Measurements from ENCODE around the gene ATP5PO. TPM values are rescaled to one million over a fixed set of nuclear protein-coding genes. Genes with fewer than 3 reads are reported as not detected.
A peak's percentile ranks its signal among the peaks of the same experiment; 100 is the strongest.

The ATP5PO gene
- total RNA-seq, 1 experiment from 2014 or later, result 386 TPM

GRCh38 chr21:33895356-33895755 lies 20.2 kb downstream of the ATP5PO start:
- no peaks in the 10 kb centered on the region for H3F3A ChIP-seq (ENCODE audit: low read length, unreplicated experiment)
- no peak overlapping the region for H3K27ac ChIP-seq (ENCODE audit: low read length)
- TF ChIP-seq EZH2phosphoT487 (IDR thresholded peaks at IDR 0.05; ENCODE audit: borderline replicate concordance, low read length) (no peak), CTCF (conservative IDR thresholded peaks at IDR 0.05; ENCODE audit: low read depth, low read length) (no peak), EZH2 (IDR thresholded peaks at IDR 0.05; ENCODE audit: low read length, unreplicated experiment) (no peak)
- H3K36me3 ChIP-seq (ENCODE audit: low read depth, low read length), result no peaks in the 10 kb centered on the region
- H3K9me3 ChIP-seq (ENCODE audit: low read length), result no peaks in the 10 kb centered on the region
- ChIA-PET CTCF (interaction anchor here (0.6 to 1.1 kb wide), 11 partner anchors 30 to 635 kb away, joined by 3 to 5 read pairs (median 4); no protein-coding TSS in a partner anchor), POLR2A (ENCODE audit: unreplicated experiment) (interaction anchor here (0.6 kb wide), 1 partner anchor 438 kb away, joined by 15 read pairs; no protein-coding TSS in a partner anchor)
- DNase-seq (no peak), ATAC-seq (no peak)
- peak overlapping the region; percentile 83 for H2AFZ ChIP-seq (ENCODE audit: low read length)
- intact Hi-C loops (cut with micrococcal nuclease), result loop anchor here (2.0 kb wide), 1 partner anchor 135 kb away; no protein-coding TSS in a partner anchor
- H3K79me2 ChIP-seq (ENCODE audit: low read length), result no peaks in the 10 kb centered on the region
- H3K9me2 ChIP-seq (replicated peaks; ENCODE audit: low read length), result no peaks in the 10 kb centered on the region
- BruUV-seq (replicated peaks), result no TSS peak
- H3K4me2 ChIP-seq (ENCODE audit: low read length), result peak overlapping the region; percentile 77
- H3K9ac ChIP-seq (ENCODE audit: low read length), result no peak overlapping the region
- H3K4me3 ChIP-seq (ENCODE audit: low read length), result peak overlapping the region; percentile 49; the same call in 1 of the 2 replicates
- peaks cover 13% of the 10 kb centered on the region for H3K4me1 ChIP-seq (ENCODE audit: insufficient read depth, low read length)
- H3K27me3 ChIP-seq (ENCODE audit: low read length), result no peaks in the 10 kb centered on the region
- H4K20me1 ChIP-seq (ENCODE audit: low read length), result no peaks in the 10 kb centered on the region

GRCh38 chr21:33894736-33895288 lies 20.8 kb downstream of the ATP5PO start:
- Histone ChIP-seq H3K9me3 (ENCODE audit: low read length) (no peaks in the 10 kb centered on the region), H3K79me2 (ENCODE audit: low read length) (no peaks in the 10 kb centered on the region), H3K9me2 (replicated peaks; ENCODE audit: low read length) (no peaks in the 10 kb centered on the region), H3K4me2 (ENCODE audit: low read length) (peak overlapping the region; percentile 77), H3K4me1 (ENCODE audit: insufficient read depth, low read length) (peaks cover 13% of the 10 kb centered on the region), H4K20me1 (ENCODE audit: low read length) (no peaks in the 10 kb centered on the region), H3K27me3 (ENCODE audit: low read length) (no peaks in the 10 kb centered on the region), H3K27ac (ENCODE audit: low read length) (no peak overlapping the region), H3K4me3 (ENCODE audit: low read length) (peak overlapping the region; percentile 52), H3F3A (ENCODE audit: low read length, unreplicated experiment) (no peaks in the 10 kb centered on the region), H2AFZ (ENCODE audit: low read length) (peak overlapping the region; percentile 83), H3K9ac (ENCODE audit: low read length) (no peak overlapping the region), H3K36me3 (ENCODE audit: low read depth, low read length) (no peaks in the 10 kb centered on the region)
- DNase-seq, result peak; percentile 90
- BruUV-seq (replicated peaks), result no TSS peak
- CTCF ChIA-PET, result interaction anchor here (0.6 to 1.1 kb wide), 10 partner anchors 29 to 636 kb away, joined by 3 to 5 read pairs (median 4); no protein-coding TSS in a partner anchor
- ATAC-seq, result peak; percentile 95
- POLR2A ChIA-PET (ENCODE audit: unreplicated experiment), result interaction anchor here (0.6 kb wide), 1 partner anchor 439 kb away, joined by 15 read pairs; no protein-coding TSS in a partner anchor
- TF ChIP-seq CTCF (conservative IDR thresholded peaks at IDR 0.05; ENCODE audit: low read depth, low read length) (peak; percentile 83), EZH2 (IDR thresholded peaks at IDR 0.05; ENCODE audit: low read length, unreplicated experiment) (no peak), EZH2phosphoT487 (IDR thresholded peaks at IDR 0.05; ENCODE audit: borderline replicate concordance, low read length) (no peak)
- intact Hi-C loops (cut with micrococcal nuclease), result loop anchor here (1.0 to 2.0 kb wide), 4 partner anchors 94 to 290 kb away; partner anchors contain the start of gene CRYZL1

GRCh38 chr21:33893917-33894316 lies 21.7 kb downstream of the ATP5PO start:
- H3K36me3 ChIP-seq (ENCODE audit: low read depth, low read length), result no peaks in the 10 kb centered on the region
- no peaks in the 10 kb centered on the region for H4K20me1 ChIP-seq (ENCODE audit: low read length)
- intact Hi-C loops (cut with micrococcal nuclease), result loop anchor here (1.0 to 2.0 kb wide), 4 partner anchors 93 to 289 kb away; partner anchors contain the start of gene CRYZL1
- H3F3A ChIP-seq (ENCODE audit: low read length, unreplicated experiment), result no peaks in the 10 kb centered on the region
- H2AFZ ChIP-seq (ENCODE audit: low read length), result no peak overlapping the region
- no peak for TF ChIP-seq EZH2 (IDR thresholded peaks at IDR 0.05; ENCODE audit: low read length, unreplicated experiment)
- no peak for TF ChIP-seq CTCF (conservative IDR thresholded peaks at IDR 0.05; ENCODE audit: low read depth, low read length)
- no peak for TF ChIP-seq EZH2phosphoT487 (IDR thresholded peaks at IDR 0.05; ENCODE audit: borderline replicate concordance, low read length)
- H3K4me2 ChIP-seq (ENCODE audit: low read length), result no peak overlapping the region
- H3K27ac ChIP-seq (ENCODE audit: low read length), result no peak overlapping the region
- DNase-seq (no peak), ATAC-seq (no peak)
- no peak overlapping the region for H3K4me3 ChIP-seq (ENCODE audit: low read length)
- no peak overlapping the region for H3K9ac ChIP-seq (ENCODE audit: low read length)
- no peaks in the 10 kb centered on the region for H3K27me3 ChIP-seq (ENCODE audit: low read length)
- ChIA-PET CTCF (no interaction called here), POLR2A (ENCODE audit: unreplicated experiment) (no interaction called here)
- no peaks in the 10 kb centered on the region for H3K9me2 ChIP-seq (replicated peaks; ENCODE audit: low read length)
- BruUV-seq (replicated peaks), result no TSS peak
- H3K79me2 ChIP-seq (ENCODE audit: low read length), result no peaks in the 10 kb centered on the region
- no peaks in the 10 kb centered on the region for H3K9me3 ChIP-seq (ENCODE audit: low read length)
- H3K4me1 ChIP-seq (ENCODE audit: insufficient read depth, low read length), result peaks cover 8% of the 10 kb centered on the region
